GM12874 (cell line): ENCODE data around the gene P2RX6.

Experiments used
- TF ChIP-seq, protein P1 (sequence below): IDR thresholded peaks from 2 replicates; pipeline ENCODE4 v1.5.1; 2011; ENCODE audit warnings: low read depth, mild to moderate bottlenecking, control low read depth, low read length, moderate library complexity; ENCODE audit not compliant: insufficient read depth

The P2RX6 gene

DNA sequence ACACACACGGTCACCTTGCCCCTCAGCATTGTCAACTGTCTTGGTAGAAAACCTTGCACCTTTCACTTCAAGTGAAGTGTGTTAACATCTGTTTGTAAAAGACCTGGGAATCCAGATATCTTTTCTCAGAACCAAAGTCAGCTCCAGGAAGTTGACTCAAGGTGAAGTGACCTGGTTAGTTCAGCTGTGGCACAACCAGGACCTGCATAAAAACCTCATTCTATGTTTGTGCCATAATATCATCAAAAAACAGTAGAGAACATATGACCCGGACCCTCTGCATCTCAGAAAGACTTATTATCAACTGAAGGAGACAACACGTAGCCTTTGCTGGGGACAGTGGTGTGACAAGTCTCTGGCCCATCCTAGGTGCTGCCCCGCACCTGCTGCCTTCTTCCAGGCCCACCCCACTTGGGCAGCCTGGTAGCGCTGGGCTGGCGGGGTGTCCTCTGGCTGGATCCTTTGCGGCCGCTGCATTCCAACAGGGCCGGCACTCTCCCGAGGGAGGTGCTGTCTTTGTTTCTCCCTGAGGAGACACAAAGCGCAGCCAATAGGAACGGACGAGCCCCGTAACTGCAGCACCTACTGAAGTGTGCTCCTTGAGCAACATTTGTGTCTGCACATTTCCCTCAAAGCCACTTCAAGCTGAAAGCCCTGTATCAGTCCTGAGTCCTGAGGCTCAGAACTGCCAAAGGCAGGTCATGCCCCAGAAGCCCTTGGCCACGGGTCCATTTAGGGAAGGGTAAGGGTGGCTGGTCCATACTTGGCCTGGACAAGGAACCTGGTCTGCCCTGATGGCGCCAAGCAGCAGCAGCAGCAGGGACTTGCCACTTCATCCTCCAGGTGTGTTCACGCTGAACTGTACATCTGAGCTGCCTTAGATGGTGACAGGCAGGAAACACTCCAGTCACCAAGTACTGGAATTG, 56.0 kb downstream of the P2RX6 start:
- TF ChIP-seq, protein P1, sequence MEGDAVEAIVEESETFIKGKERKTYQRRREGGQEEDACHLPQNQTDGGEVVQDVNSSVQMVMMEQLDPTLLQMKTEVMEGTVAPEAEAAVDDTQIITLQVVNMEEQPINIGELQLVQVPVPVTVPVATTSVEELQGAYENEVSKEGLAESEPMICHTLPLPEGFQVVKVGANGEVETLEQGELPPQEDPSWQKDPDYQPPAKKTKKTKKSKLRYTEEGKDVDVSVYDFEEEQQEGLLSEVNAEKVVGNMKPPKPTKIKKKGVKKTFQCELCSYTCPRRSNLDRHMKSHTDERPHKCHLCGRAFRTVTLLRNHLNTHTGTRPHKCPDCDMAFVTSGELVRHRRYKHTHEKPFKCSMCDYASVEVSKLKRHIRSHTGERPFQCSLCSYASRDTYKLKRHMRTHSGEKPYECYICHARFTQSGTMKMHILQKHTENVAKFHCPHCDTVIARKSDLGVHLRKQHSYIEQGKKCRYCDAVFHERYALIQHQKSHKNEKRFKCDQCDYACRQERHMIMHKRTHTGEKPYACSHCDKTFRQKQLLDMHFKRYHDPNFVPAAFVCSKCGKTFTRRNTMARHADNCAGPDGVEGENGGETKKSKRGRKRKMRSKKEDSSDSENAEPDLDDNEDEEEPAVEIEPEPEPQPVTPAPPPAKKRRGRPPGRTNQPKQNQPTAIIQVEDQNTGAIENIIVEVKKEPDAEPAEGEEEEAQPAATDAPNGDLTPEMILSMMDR: no peak

DNA sequence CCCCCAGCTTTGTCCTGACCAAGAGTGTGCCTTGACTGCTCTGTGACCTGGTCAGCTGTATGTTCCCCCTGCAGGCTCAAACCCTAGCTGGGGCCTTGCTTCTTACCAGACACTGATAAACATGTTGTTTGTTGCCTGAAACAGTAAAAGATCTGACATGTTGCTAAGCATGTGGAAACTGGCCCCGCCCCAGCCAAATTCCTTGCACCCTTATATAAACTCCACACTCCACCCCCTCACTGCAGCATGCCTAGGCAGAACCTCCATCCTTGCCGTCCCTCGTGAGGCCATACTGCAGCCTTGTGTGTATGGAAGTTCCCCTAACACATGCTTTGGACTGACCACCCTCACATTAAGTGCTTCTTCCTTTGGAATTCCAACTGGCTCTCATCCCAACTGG, 58.1 kb downstream of the P2RX6 start:
- TF ChIP-seq, protein P1: no peak

DNA sequence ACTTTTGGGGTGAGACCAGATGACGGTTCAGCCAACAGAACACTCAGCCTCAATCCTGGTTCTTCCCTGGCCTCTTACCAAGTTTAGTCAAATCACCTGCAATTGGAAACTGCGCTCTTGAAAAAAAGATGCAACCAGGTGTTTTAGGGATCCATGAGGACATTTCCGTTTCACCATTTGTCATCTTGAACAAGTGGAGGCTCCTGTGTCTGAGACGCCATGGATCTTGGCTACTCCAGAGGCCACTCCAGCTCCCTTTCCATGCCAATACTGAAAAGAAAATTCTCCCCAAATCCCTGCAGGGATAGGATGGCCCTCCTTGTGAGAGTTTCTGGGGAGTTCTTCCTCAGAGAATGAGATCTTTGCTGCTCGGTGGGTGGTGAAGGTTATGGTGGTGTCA, 58.5 kb downstream of the P2RX6 start:
- TF ChIP-seq, protein P1: no peak

DNA sequence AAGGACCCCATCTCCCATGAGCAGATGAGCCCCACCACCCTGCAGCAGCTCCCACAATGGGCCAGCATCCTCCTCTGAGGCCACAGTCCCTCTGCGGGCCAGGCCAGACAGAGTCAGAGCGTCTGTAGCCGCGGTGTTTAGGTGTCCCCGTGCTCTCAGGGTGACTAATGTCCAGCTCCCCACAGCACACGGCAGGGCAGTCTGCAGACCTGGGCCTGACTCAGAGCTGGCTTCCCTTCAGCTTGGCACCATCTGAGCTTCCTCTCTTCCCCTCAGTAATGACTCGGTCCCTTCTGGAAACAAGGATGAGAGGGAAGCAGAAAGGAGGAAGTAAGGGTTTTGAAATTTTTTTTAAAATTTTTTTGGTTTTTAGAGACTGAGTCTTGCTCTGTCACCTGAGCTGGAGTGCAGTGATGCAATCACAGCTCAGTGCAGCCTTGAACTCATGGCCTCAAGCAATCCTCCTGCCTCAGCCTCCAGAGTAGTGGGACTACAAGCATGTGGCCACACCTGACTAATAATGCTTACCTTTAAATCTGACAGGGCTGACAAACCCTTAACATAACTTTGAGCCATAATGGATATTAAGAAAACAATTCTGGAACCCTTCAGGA, 59.2 kb downstream of the P2RX6 start:
- TF ChIP-seq, protein P1: no peak

DNA sequence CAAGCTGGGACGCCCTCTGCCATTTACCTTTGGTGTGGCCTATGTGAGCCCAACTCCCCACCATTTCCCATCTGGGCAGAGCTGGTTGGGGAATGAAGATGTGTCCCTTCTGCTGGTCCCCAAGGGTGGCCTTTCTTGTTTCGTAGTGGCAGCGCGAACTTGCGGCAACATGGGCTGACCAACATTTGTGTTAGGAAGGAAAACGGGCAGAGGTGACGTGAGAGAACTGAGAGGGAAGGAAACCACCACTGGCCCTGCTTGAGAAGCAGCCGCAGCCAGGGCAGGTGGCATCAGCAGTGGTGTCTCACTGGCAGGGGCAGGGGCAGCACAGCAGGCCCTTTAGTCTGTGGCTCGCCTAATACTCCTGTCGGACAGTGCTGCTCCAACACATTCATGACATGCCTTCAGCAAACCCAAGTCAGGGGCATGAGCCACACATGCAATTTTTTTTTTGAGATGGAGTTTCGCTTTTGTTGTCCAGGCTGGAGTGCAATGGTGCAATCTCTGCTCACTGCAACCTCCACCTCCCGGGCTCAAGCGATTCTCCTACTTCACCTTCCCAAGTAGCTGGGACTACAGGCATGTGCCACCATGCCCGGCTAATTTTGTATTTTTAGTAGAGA, 60.7 kb downstream of the P2RX6 start:
- TF ChIP-seq, protein P1: no peak

DNA sequence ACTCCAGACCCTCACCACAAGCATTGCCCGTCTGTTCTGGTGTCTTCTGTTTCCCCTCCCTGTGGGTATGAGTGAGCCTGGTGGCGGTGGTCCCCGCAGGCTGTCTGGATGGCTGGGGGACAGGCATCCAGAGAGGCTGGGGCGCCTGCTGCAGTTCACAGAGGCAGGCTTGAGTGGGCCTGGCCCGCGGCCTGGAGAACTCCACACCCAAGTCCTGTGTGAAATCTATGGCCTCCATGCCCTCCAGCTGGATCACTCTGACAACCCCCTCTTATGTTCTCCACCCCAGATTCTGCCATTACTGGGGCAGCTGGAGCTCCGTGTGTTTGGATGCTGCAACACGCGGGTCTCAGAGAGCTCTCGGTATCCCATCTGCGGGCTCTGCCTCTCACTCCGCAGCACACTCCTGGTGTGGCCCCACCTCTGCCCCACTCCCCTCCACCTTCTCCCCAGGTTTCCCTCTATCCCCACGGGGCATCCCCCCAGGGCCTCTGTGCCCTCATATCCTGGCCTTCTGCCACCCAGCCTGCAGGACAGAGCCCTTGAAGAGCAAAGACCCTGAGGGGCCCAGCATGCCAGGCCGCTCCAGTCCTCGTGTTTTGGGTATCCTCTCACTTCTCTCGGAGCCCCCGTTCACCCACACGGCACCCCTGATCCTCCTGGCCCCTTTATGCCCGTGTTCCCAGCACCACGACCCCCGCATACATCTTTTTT, 62.1 kb downstream of the P2RX6 start:
- TF ChIP-seq, protein P1: no peak
